ENCODE measurements around the gene REEP1.

Gene REEP1

GRCh38 chr2:86211033-86211795 lies 126.2 kb downstream of the REEP1 start:
- H3K4me3 ChIP-seq (ENCODE audit: insufficient read depth, low read length, poor library complexity, severe bottlenecking), result no peak overlapping the region
- TF ChIP-seq, protein P1, sequence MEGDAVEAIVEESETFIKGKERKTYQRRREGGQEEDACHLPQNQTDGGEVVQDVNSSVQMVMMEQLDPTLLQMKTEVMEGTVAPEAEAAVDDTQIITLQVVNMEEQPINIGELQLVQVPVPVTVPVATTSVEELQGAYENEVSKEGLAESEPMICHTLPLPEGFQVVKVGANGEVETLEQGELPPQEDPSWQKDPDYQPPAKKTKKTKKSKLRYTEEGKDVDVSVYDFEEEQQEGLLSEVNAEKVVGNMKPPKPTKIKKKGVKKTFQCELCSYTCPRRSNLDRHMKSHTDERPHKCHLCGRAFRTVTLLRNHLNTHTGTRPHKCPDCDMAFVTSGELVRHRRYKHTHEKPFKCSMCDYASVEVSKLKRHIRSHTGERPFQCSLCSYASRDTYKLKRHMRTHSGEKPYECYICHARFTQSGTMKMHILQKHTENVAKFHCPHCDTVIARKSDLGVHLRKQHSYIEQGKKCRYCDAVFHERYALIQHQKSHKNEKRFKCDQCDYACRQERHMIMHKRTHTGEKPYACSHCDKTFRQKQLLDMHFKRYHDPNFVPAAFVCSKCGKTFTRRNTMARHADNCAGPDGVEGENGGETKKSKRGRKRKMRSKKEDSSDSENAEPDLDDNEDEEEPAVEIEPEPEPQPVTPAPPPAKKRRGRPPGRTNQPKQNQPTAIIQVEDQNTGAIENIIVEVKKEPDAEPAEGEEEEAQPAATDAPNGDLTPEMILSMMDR (IDR thresholded peaks at IDR 0.05; ENCODE audit: insufficient read depth, low read length, poor library complexity, severe bottlenecking), result no peak
- peaks cover 25% of the 10 kb centered on the region for H3K36me3 ChIP-seq (ENCODE audit: low read length)
- no peak overlapping the region for H3K27ac ChIP-seq (ENCODE audit: low read depth, low read length)
- no peak overlapping the region for H2AFZ ChIP-seq (ENCODE audit: low read depth, low read length, severe bottlenecking)
- H3K4me2 ChIP-seq (ENCODE audit: low read depth, low read length, poor library complexity, severe bottlenecking), result no peak overlapping the region
- no peaks in the 10 kb centered on the region for H3K79me2 ChIP-seq (ENCODE audit: insufficient read depth, low read length)
- no peak overlapping the region for H3K9ac ChIP-seq (ENCODE audit: low read length)
- H4K20me1 ChIP-seq (ENCODE audit: low read depth, low read length), result no peaks in the 10 kb centered on the region
- H3K9me2 ChIP-seq (replicated peaks; ENCODE audit: insufficient read depth, low read length), result no peaks in the 10 kb centered on the region
- H3F3A ChIP-seq (ENCODE audit: insufficient read depth), result no peaks in the 10 kb centered on the region; the same call in 1 of the 2 replicates
- H3K9me3 ChIP-seq (ENCODE audit: insufficient read depth, low read length), result no peaks in the 10 kb centered on the region
- H3K27me3 ChIP-seq (ENCODE audit: low read length), result no peaks in the 10 kb centered on the region

GRCh38 chr2:86204458-86204857 lies 133.0 kb downstream of the REEP1 start:
- H3F3A ChIP-seq (ENCODE audit: insufficient read depth), result peaks cover 6% of the 10 kb centered on the region; the same call in 1 of the 2 replicates
- H3K79me2 ChIP-seq (ENCODE audit: insufficient read depth, low read length), result peaks cover 59% of the 10 kb centered on the region
- H3K27ac ChIP-seq (ENCODE audit: low read depth, low read length), result no peak overlapping the region
- no peaks in the 10 kb centered on the region for H3K9me2 ChIP-seq (replicated peaks; ENCODE audit: insufficient read depth, low read length)
- H3K9me3 ChIP-seq (ENCODE audit: insufficient read depth, low read length), result no peaks in the 10 kb centered on the region
- H2AFZ ChIP-seq (ENCODE audit: low read depth, low read length, severe bottlenecking), result no peak overlapping the region
- H3K4me2 ChIP-seq (ENCODE audit: low read depth, low read length, poor library complexity, severe bottlenecking), result no peak overlapping the region
- no peaks in the 10 kb centered on the region for H4K20me1 ChIP-seq (ENCODE audit: low read depth, low read length)
- no peak overlapping the region for H3K4me3 ChIP-seq (ENCODE audit: insufficient read depth, low read length, poor library complexity, severe bottlenecking)
- H3K36me3 ChIP-seq (ENCODE audit: low read length), result peaks cover 7% of the 10 kb centered on the region
- no peak for TF ChIP-seq EZH2phosphoT487 (conservative IDR thresholded peaks at IDR 0.05; ENCODE audit: low read length)
- TF ChIP-seq, protein P1 (IDR thresholded peaks at IDR 0.05; ENCODE audit: insufficient read depth, low read length, poor library complexity, severe bottlenecking), result no peak
- no peaks in the 10 kb centered on the region for H3K27me3 ChIP-seq (ENCODE audit: low read length)
- H3K9ac ChIP-seq (ENCODE audit: low read length), result no peak overlapping the region

DNA sequence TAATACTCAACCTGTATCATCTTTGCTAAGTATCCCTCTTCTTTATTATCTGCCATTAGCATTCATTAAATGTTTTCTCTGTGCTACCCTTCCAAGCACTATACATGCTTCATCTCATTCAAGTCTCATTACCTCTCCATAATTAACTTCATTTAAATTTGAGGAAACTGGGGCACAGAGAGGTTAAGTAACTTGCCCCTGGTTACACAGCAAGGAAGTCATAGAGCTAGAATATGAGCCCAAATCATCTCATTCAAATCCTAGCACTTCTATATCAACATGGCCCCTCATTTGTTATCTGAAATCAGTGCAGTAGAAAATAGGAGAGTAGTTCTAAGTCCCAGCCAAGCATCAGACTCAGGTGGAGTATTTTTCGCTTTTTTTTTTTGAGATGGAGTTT lies 133.8 kb downstream of the REEP1 start:
- Histone ChIP-seq H3K9me3 (ENCODE audit: insufficient read depth, low read length) (no peaks in the 10 kb centered on the region), H3K79me2 (ENCODE audit: insufficient read depth, low read length) (peaks cover 61% of the 10 kb centered on the region), H3K9me2 (replicated peaks; ENCODE audit: insufficient read depth, low read length) (no peaks in the 10 kb centered on the region), H2AFZ (ENCODE audit: low read depth, low read length, severe bottlenecking) (no peak overlapping the region), H3K4me2 (ENCODE audit: low read depth, low read length, poor library complexity, severe bottlenecking) (peak overlapping the region; percentile 21), H3F3A (ENCODE audit: insufficient read depth) (peaks cover 6% of the 10 kb centered on the region; the same call in 1 of the 2 replicates), H3K36me3 (ENCODE audit: low read length) (peaks cover 5% of the 10 kb centered on the region), H3K4me3 (ENCODE audit: insufficient read depth, low read length, poor library complexity, severe bottlenecking) (no peak overlapping the region), H3K27me3 (ENCODE audit: low read length) (no peaks in the 10 kb centered on the region), H4K20me1 (ENCODE audit: low read depth, low read length) (no peaks in the 10 kb centered on the region), H3K27ac (ENCODE audit: low read depth, low read length) (no peak overlapping the region), H3K9ac (ENCODE audit: low read length) (no peak overlapping the region)
- no peak for TF ChIP-seq EZH2phosphoT487 (conservative IDR thresholded peaks at IDR 0.05; ENCODE audit: low read length)
- TF ChIP-seq, protein P1 (IDR thresholded peaks at IDR 0.05; ENCODE audit: insufficient read depth, low read length, poor library complexity, severe bottlenecking), result no peak
